ENCODE results near the gene PLEKHH2. TPM values are rescaled to one million over a fixed set of nuclear protein-coding genes. Genes with fewer than 3 reads are reported as not detected.

The PLEKHH2 gene
- total RNA-seq, 4 donors from 2014 or later: 9.8 to 32.3 (median 27.0) TPM

- no peak for TF ChIP-seq CTCF (IDR thresholded peaks at IDR 0.05)
- DNase-seq (ENCODE audit: low spot score) (no peak), ATAC-seq (ENCODE audit: low FRiP score) (no peak)
Observed at GRCh38 chr2:43810452-43810851, 173.4 kb downstream of the PLEKHH2 start.

GRCh38 chr2:43810888-43811287 lies 173.8 kb downstream of the PLEKHH2 start:
- DNase-seq (ENCODE audit: low spot score): no peak
- no peak for ATAC-seq (ENCODE audit: low FRiP score)
- no peak for TF ChIP-seq CTCF (IDR thresholded peaks at IDR 0.05)

- DNase-seq (ENCODE audit: low spot score) (no peak), ATAC-seq (ENCODE audit: low FRiP score) (no peak)
- TF ChIP-seq CTCF (IDR thresholded peaks at IDR 0.05): no peak
Observed at GRCh38 chr2:43812006-43812405, 174.9 kb downstream of the PLEKHH2 start.

GRCh38 chr2:43812947-43813346 lies 175.9 kb downstream of the PLEKHH2 start:
- TF ChIP-seq CTCF (IDR thresholded peaks at IDR 0.05): no peak
- no peak for ATAC-seq (ENCODE audit: low FRiP score)
- DNase-seq (ENCODE audit: low spot score): no peak

- ATAC-seq (ENCODE audit: low FRiP score): no peak
- no peak for DNase-seq (ENCODE audit: low spot score)
- no peak for TF ChIP-seq CTCF (IDR thresholded peaks at IDR 0.05)
Observed at GRCh38 chr2:43814711-43815110, 177.7 kb downstream of the PLEKHH2 start.

Small RNAs within 50 kb of the gene (small RNA-seq; reads per million reads assigned to genes)
- not detected for gene RF00019
- not detected for gene RN7SKP66

Other genes with a start within 250 kb of the PLEKHH2 start
- gene THADA, start 41.2 kb upstream of the PLEKHH2 start, total RNA-seq: 10 to 100 TPM; 32.5 to 41.6 (median 39.0) TPM
- gene C1GALT1C1L, start 39.2 kb downstream of the PLEKHH2 start, total RNA-seq: 1 to 10 TPM in 2 of 4 donors, under 1 TPM in 1, not detected in 1; 0.56 to 2.2 (median 1.2) TPM
- 10 to 100 TPM; 13.2 to 24.3 (median 17.1) TPM for gene DYNC2LI1, start 136.8 kb downstream of the PLEKHH2 start, total RNA-seq
- gene ABCG5, start 201.6 kb downstream of the PLEKHH2 start, total RNA-seq: not detected
- gene ABCG8, start 201.7 kb downstream of the PLEKHH2 start, total RNA-seq: under 1 TPM in 1 of 4 donors, not detected in 3; 0.16 TPM

Measured in omental fat pad (tissue), 4 donors.